Gastroesophageal sphincter (tissue), 2 donors: Measurements from ENCODE around the gene SLC44A4.

ENCODE experiments used
- POLR2A ChIP-seq, 2 donors: fragments of 450-650 bp; IDR thresholded peaks; one replicate each; pipeline ENCODE4 v1.6.1; 2017; ENCODE audit warnings: antibody characterized with exemption in 2 of 2, mild to moderate bottlenecking in 2 of 2, moderate library complexity in 1 of 2
- POLR2AphosphoS5 ChIP-seq: sonication (generic); formaldehyde crosslinking; IDR thresholded peaks from one replicate; pipeline ENCODE4 v1.6.1; 2017; ENCODE audit warnings: antibody characterized with exemption

- TF ChIP-seq POLR2AphosphoS5 (no peak), POLR2A (IDR thresholded peaks at IDR 0.05) (no peak)
Observed at GRCh38 chr6:31879143-31879542, 346 bp upstream of the SLC44A4 start.
